ENCODE data around the gene RPP38. TPM values are rescaled to one million over a fixed set of nuclear protein-coding genes. Genes with fewer than 3 reads are reported as not detected.

RPP38 gene
- total and polyA plus RNA-seq, 2 of the 8 experiments (the other 6 are each of a cell fraction or from before 2014, with no cell fraction given), result 20.8 to 23.3 TPM

GRCh38 chr10:15112657-15113056 lies 15.5 kb downstream of the RPP38 start:
- Histone ChIP-seq H3K9me3 (ENCODE audit: insufficient read depth in 2 of 2, low read depth in 1 of 2, low read length in 1 of 2) (no peaks in the 10 kb centered on the region), H4K8ac (ENCODE audit: extremely low read depth, insufficient read depth, low read length) (no peak overlapping the region), H3K4me2 (ENCODE audit: insufficient read depth in 1 of 2, low read depth in 2 of 2, low read length in 2 of 2) (no peak overlapping the region), H2AK5ac (ENCODE audit: low read depth, low read length) (no peak overlapping the region), H4K20me1 (replicated peaks in 1 of 2; ENCODE audit: control insufficient read depth in 1 of 2, insufficient read depth in 2 of 2, low read length in 2 of 2) (no peaks in the 10 kb centered on the region), H3K79me1 (ENCODE audit: low read depth, low read length) (no peaks in the 10 kb centered on the region), H3K4me3 (ENCODE audit: extremely low read depth in 1 of 4, insufficient read depth in 2 of 4, low read depth in 3 of 4, low read length in 4 of 4) (no peak overlapping the region), H2BK12ac (ENCODE audit: low read depth, low read length) (no peak overlapping the region), H4K91ac (replicated peaks; ENCODE audit: insufficient read length, low read length) (no peak overlapping the region), H2BK20ac (ENCODE audit: low read length) (no peak overlapping the region), H3K9ac (replicated peaks in 1 of 4; ENCODE audit: extremely low read depth in 1 of 4, low read depth in 3 of 4, low read length in 3 of 4) (no peak overlapping the region), H3K27me3 (replicated peaks in 1 of 4; ENCODE audit: control insufficient read depth in 3 of 4, extremely low read depth in 1 of 4, insufficient read depth in 3 of 4, low read length in 3 of 4) (no peaks in the 10 kb centered on the region), H2BK15ac (ENCODE audit: low read length) (no peak overlapping the region), H2AFZ (ENCODE audit: low read length) (no peak overlapping the region), H3K4ac (replicated peaks; ENCODE audit: insufficient read length, low read depth, low read length) (no peak overlapping the region), H3K4me1 (replicated peaks in 1 of 4; ENCODE audit: control insufficient read depth in 3 of 4, insufficient read depth in 4 of 4, low read length in 3 of 4) (no peaks in the 10 kb centered on the region), H3K14ac (ENCODE audit: insufficient read length) (no peak overlapping the region), H2BK120ac (replicated peaks; ENCODE audit: low read depth, low read length) (no peak overlapping the region), H3K27ac (ENCODE audit: low read depth, low read length) (no peak overlapping the region), H3K56ac (replicated peaks; ENCODE audit: insufficient read length, low read depth, low read length) (no peak overlapping the region), H3K23me2 (ENCODE audit: low read depth, low read length) (no peaks in the 10 kb centered on the region), H3K18ac (ENCODE audit: extremely low read depth, low read length) (no peak overlapping the region), H3K23ac (ENCODE audit: insufficient read length) (no peak overlapping the region), H3K36me3 (ENCODE audit: control insufficient read depth in 2 of 4, insufficient read depth in 4 of 4, low read length in 3 of 4) (peaks cover 0 to 7% (median 0%) of the 10 kb centered on the region in 4 experiments; a peak in 4 of 8 replicates), H3K79me2 (ENCODE audit: control insufficient read depth in 1 of 2, insufficient read depth in 2 of 2, low read length in 2 of 2) (no peaks in the 10 kb centered on the region), H4K5ac (ENCODE audit: insufficient read length, low read depth, low read length) (no peak overlapping the region), H2BK5ac (ENCODE audit: low read depth, low read length) (no peak overlapping the region)
- no peak for TF ChIP-seq CHD2 (IDR thresholded peaks at IDR 0.05; ENCODE audit: low read length)
- TF ChIP-seq, protein P1, sequence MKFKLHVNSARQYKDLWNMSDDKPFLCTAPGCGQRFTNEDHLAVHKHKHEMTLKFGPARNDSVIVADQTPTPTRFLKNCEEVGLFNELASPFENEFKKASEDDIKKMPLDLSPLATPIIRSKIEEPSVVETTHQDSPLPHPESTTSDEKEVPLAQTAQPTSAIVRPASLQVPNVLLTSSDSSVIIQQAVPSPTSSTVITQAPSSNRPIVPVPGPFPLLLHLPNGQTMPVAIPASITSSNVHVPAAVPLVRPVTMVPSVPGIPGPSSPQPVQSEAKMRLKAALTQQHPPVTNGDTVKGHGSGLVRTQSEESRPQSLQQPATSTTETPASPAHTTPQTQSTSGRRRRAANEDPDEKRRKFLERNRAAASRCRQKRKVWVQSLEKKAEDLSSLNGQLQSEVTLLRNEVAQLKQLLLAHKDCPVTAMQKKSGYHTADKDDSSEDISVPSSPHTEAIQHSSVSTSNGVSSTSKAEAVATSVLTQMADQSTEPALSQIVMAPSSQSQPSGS (IDR thresholded peaks at IDR 0.05; ENCODE audit: low read length), result no peak
- TF ChIP-seq CTCF (IDR thresholded peaks at IDR 0.05; ENCODE audit: control extremely low read depth in 1 of 3, insufficient read depth in 1 of 3, low read depth in 1 of 3, low read length in 3 of 3), result peak in 2 of 3 experiments; percentile 27 to 41; a peak in 2 of 4 replicates
- no peak for DNase-seq (ENCODE audit: low read depth in 1 of 2, low spot score in 2 of 2)
- CTCF ChIA-PET (ENCODE audit: partially characterized antibody), result interaction anchor here (0.8 to 1.4 kb wide), 2 partner anchors 140 to 160 kb away, joined by 4 read pairs; no protein-coding TSS in a partner anchor
- POLR2A ChIA-PET (ENCODE audit: partially characterized antibody), result interaction anchor here (0.6 to 1.0 kb wide), 2 partner anchors 11 to 94 kb away, joined by 3 to 5 read pairs; no protein-coding TSS in a partner anchor
- no peak for FAIRE-seq
- 91% methylated on average over 13 of the region's 13 CpGs; no CpG with 5 or more reads in 1 of the 2 experiments for WGBS, 2 experiments (ENCODE audit: extremely low coverage in 1 of 2, insufficient coverage in 1 of 2, insufficient read length in 1 of 2, insufficient replicate concordance in 2 of 2, low coverage in 1 of 2, low lambda C conversion rate in 2 of 2, missing lambda C conversion rate in 1 of 2)
